Prostate gland (tissue), 2 donors: Measurements from ENCODE around the gene AMN.
A peak's percentile ranks its signal among the peaks of the same experiment; 100 is the strongest.

Experiments used
- CTCF ChIP-seq, 4 experiments: fragments of 200-600 bp in 2 of 4; fragments of 450-650 bp in 2 of 4; sonication (generic) in 2 of 4; IDR thresholded peaks; 1 replicate in 3 of 4; 2 replicates in 1 of 4; pipeline ENCODE4 v1.5.1; 2016 to 2019; ENCODE audit warnings: antibody characterized with exemption in 4 of 4, mild to moderate bottlenecking in 2 of 4, moderate library complexity in 2 of 4
- POLR2A ChIP-seq: fragments of 450-650 bp; IDR thresholded peaks from one replicate; pipeline ENCODE4 v1.6.1; 2016; ENCODE audit warnings: antibody characterized with exemption, mild to moderate bottlenecking
- POLR2AphosphoS5 ChIP-seq: sonication (generic); formaldehyde crosslinking; IDR thresholded peaks from one replicate; pipeline ENCODE4 v1.6.1; 2017; ENCODE audit warnings: antibody characterized with exemption

GRCh38 chr14:102917469-102918211 is 4.8 kb upstream of the AMN start:
- TF ChIP-seq CTCF (IDR thresholded peaks at IDR 0.05) (peak; percentile 23 to 59 (median 54)), POLR2A (no peak), POLR2AphosphoS5 (no peak)
